ENCODE data around the gene TTYH1.

The TTYH1 gene

DNA sequence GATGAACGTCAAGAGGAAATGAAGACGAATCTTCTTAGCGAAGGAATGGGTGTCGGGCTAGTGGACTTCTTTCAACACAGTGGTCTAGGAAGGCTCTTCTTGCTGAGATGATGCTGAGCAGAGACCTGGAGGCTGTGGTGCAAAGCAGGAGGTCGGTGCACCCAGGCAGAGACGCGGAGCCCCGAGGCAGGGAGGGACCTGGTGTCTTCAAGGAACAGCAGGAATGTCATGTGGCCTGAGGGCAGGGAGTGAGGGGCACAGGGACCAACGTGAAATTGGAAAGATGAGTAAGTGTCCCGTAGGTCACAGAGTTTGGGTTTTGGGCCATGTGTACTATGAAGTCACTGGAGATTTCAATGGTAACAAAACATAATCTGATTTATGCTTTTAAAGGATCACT, 69.2 kb downstream of the TTYH1 start:
- DNase-seq, result no peak

DNA sequence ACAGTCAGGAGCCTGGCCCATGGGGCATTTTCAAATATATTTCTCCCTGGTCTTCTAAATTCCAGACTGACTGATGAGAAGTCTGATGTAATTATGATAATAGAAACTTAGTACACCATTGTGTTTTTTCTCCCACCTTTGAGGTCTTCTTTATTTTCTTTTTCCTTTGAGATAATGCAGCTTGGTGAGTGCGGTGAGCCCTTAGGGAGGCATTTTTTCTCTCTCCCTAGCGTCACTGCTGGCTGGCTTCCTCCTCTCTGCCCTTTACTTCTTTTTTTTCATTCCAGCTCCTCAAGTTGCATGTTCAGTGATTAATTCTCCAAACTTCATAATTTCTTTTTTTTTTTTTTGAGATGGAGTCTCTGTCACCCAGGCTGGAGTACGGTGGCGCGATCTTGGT, 70.6 kb downstream of the TTYH1 start:
- DNase-seq, result no peak
